Measurements from ENCODE around the gene ATG5. TPM values are rescaled to one million over a fixed set of nuclear protein-coding genes. Genes with fewer than 3 reads are reported as not detected.

The ATG5 gene
- 10 to 100 TPM; 25.7 to 28.5 TPM for total RNA-seq

- Mint-ChIP-seq H3K27me3 (peaks cover 17% of the 10 kb centered on the region), H3K36me3 (peaks cover 13% of the 10 kb centered on the region), H3K9me3 (no peaks in the 10 kb centered on the region), H3K27ac (peak within 1 kb of the TSS; percentile 99), H3K4me1 (peaks cover 29% of the 10 kb centered on the region), H3K4me3 (peak within 1 kb of the TSS; percentile 100)
- DNase-seq (peak; percentile 99), ATAC-seq (ENCODE audit: low read depth) (peak; percentile 95)
- POLR2A ChIA-PET, result interaction anchor here (0.7 to 1.7 kb wide), 13 partner anchors 9 to 344 kb away, joined by 3 to 5 read pairs (median 3); no protein-coding TSS in a partner anchor
Measured at GRCh38 chr6:106325336-106326178, at the start of gene ATG5. Gene ATG5 (minus strand): TSS chr6:106325760. CDS start chr6:106316208, 9,552 bp downstream.

GRCh38 chr6:106373502-106374239 lies 48.1 kb upstream of the ATG5 start:
- POLR2A ChIA-PET, result no interaction called here
- ATAC-seq (ENCODE audit: low read depth), result no peak

GRCh38 chr6:106372838-106373501 lies 47.4 kb upstream of the ATG5 start:
- Mint-ChIP-seq H3K27ac (peak overlapping the region; percentile 62), H3K4me3 (peak overlapping the region; percentile 38), H3K9me3 (no peaks in the 10 kb centered on the region), H3K4me1 (peaks cover 11% of the 10 kb centered on the region), H3K27me3 (peaks cover 7% of the 10 kb centered on the region), H3K36me3 (no peaks in the 10 kb centered on the region)
- DNase-seq (no peak), ATAC-seq (ENCODE audit: low read depth) (peak; percentile 33)
- POLR2A ChIA-PET, result no interaction called here

More at GRCh38 chr6:106373502-106374239, 48.1 kb upstream of the ATG5 start:
- Mint-ChIP-seq H3K9me3 (no peaks in the 10 kb centered on the region), H3K36me3 (no peaks in the 10 kb centered on the region), H3K27ac (peak overlapping the region; percentile 62), H3K4me3 (no peak overlapping the region), H3K27me3 (peaks cover 5% of the 10 kb centered on the region), H3K4me1 (peaks cover 11% of the 10 kb centered on the region)
- DNase-seq, result no peak

GRCh38 chr6:106370639-106371038 lies 45.1 kb upstream of the ATG5 start:
- Mint-ChIP-seq H3K27me3 (peaks cover 19% of the 10 kb centered on the region), H3K36me3 (no peaks in the 10 kb centered on the region), H3K4me3 (no peak overlapping the region), H3K27ac (no peak overlapping the region), H3K9me3 (no peaks in the 10 kb centered on the region), H3K4me1 (peaks cover 11% of the 10 kb centered on the region)
- no peak for ATAC-seq (ENCODE audit: low read depth)
- POLR2A ChIA-PET, result no interaction called here
- no peak for DNase-seq

- ATAC-seq (ENCODE audit: low read depth), result no peak
- Mint-ChIP-seq H3K36me3 (no peaks in the 10 kb centered on the region), H3K4me1 (peaks cover 11% of the 10 kb centered on the region), H3K27me3 (peaks cover 21% of the 10 kb centered on the region), H3K9me3 (no peaks in the 10 kb centered on the region), H3K27ac (no peak overlapping the region), H3K4me3 (no peak overlapping the region)
- POLR2A ChIA-PET, result no interaction called here
- no peak for DNase-seq
Measured at GRCh38 chr6:106369739-106370138, 44.2 kb upstream of the ATG5 start.

- Mint-ChIP-seq H3K27ac (no peak overlapping the region), H3K27me3 (peaks cover 48% of the 10 kb centered on the region), H3K4me1 (peaks cover 8% of the 10 kb centered on the region), H3K36me3 (no peaks in the 10 kb centered on the region), H3K9me3 (no peaks in the 10 kb centered on the region), H3K4me3 (no peak overlapping the region)
- POLR2A ChIA-PET, result no interaction called here
- ATAC-seq (ENCODE audit: low read depth) (no peak), DNase-seq (no peak)
Measured at GRCh38 chr6:106363401-106364138, 38.0 kb upstream of the ATG5 start.

GRCh38 chr6:106360989-106361430 lies 35.5 kb upstream of the ATG5 start:
- Mint-ChIP-seq H3K27ac (no peak overlapping the region), H3K4me3 (peak overlapping the region; percentile 76), H3K27me3 (peaks cover 57% of the 10 kb centered on the region), H3K36me3 (no peaks in the 10 kb centered on the region), H3K9me3 (no peaks in the 10 kb centered on the region), H3K4me1 (peaks cover 8% of the 10 kb centered on the region)
- peak; percentile 8 for ATAC-seq (ENCODE audit: low read depth)
- POLR2A ChIA-PET, result no interaction called here
- DNase-seq, result peak; percentile 49

- H3K27ac Mint-ChIP-seq, result no peak within 1 kb of the TSS
- peaks cover 58% of the 10 kb centered on the region for H3K27me3 Mint-ChIP-seq
- no peaks in the 10 kb centered on the region for H3K36me3 Mint-ChIP-seq
- ATAC-seq (ENCODE audit: low read depth) (peak; percentile 87), DNase-seq (peak; percentile 84)
- peaks cover 8% of the 10 kb centered on the region for H3K4me1 Mint-ChIP-seq
- H3K9me3 Mint-ChIP-seq, result no peaks in the 10 kb centered on the region
- POLR2A ChIA-PET, result no interaction called here
- H3K4me3 Mint-ChIP-seq, result peak within 1 kb of the TSS; percentile 76
Measured at GRCh38 chr6:106360410-106360988, 34.9 kb upstream of the ATG5 start, which contains the start of gene CRYBG1. Gene CRYBG1 (plus strand): TSS chr6:106360717. CDS start chr6:106360909, 192 bp downstream.

- POLR2A ChIA-PET, result no interaction called here
- Mint-ChIP-seq H3K4me1 (peaks cover 8% of the 10 kb centered on the region), H3K36me3 (no peaks in the 10 kb centered on the region), H3K9me3 (no peaks in the 10 kb centered on the region), H3K27ac (no peak overlapping the region), H3K27me3 (peaks cover 60% of the 10 kb centered on the region), H3K4me3 (peak overlapping the region; percentile 70)
- no peak for ATAC-seq (ENCODE audit: low read depth)
- no peak for DNase-seq
Measured at GRCh38 chr6:106359959-106360409, 34.4 kb upstream of the ATG5 start.

GRCh38 chr6:106356378-106356777 lies 30.8 kb upstream of the ATG5 start:
- peaks cover 2% of the 10 kb centered on the region for H3K9me3 Mint-ChIP-seq
- H3K36me3 Mint-ChIP-seq, result no peaks in the 10 kb centered on the region
- H3K27ac Mint-ChIP-seq, result no peak overlapping the region
- peaks cover 72% of the 10 kb centered on the region for H3K27me3 Mint-ChIP-seq
- no peak for DNase-seq
- no peak for ATAC-seq (ENCODE audit: low read depth)
- H3K4me3 Mint-ChIP-seq, result no peak overlapping the region
- H3K4me1 Mint-ChIP-seq, result peaks cover 7% of the 10 kb centered on the region
- POLR2A ChIA-PET, result no interaction called here

- no peak for DNase-seq
- Mint-ChIP-seq H3K9me3 (no peaks in the 10 kb centered on the region), H3K4me3 (no peak overlapping the region), H3K36me3 (no peaks in the 10 kb centered on the region), H3K27me3 (peaks cover 32% of the 10 kb centered on the region), H3K4me1 (no peaks in the 10 kb centered on the region), H3K27ac (no peak overlapping the region)
- POLR2A ChIA-PET, result no interaction called here
- ATAC-seq (ENCODE audit: low read depth), result no peak
Measured at GRCh38 chr6:106347219-106347618, 21.7 kb upstream of the ATG5 start.

- POLR2A ChIA-PET, result interaction anchor here (0.6 kb wide), 1 partner anchor 354 kb away, joined by 3 read pairs; no protein-coding TSS in a partner anchor
- peak; percentile 82 for ATAC-seq (ENCODE audit: low read depth)
- DNase-seq, result no peak
- H3K27ac Mint-ChIP-seq, result no peak overlapping the region
- peaks cover 28% of the 10 kb centered on the region for H3K27me3 Mint-ChIP-seq
- H3K4me3 Mint-ChIP-seq, result peak overlapping the region; percentile 35
- H3K4me1 Mint-ChIP-seq, result peaks cover 6% of the 10 kb centered on the region
- no peaks in the 10 kb centered on the region for H3K9me3 Mint-ChIP-seq
- H3K36me3 Mint-ChIP-seq, result no peaks in the 10 kb centered on the region
Measured at GRCh38 chr6:106339334-106340029, 13.9 kb upstream of the ATG5 start.
